Kidney epithelial cell (primary cell): Measurements from ENCODE around the gene AP5S1. TPM values are rescaled to one million over a fixed set of nuclear protein-coding genes. Genes with fewer than 3 reads are reported as not detected.
"Not testable (repeated sequence)": the region's sequence is repeated elsewhere in the genome, so short reads cannot be mapped to it uniquely, and the experiment has no call there.

ENCODE experiments used
- DNase-seq: peaks from one replicate; pipeline ENCODE4 v3.0.0-alpha.2; 2010; ENCODE audit warnings: low read depth
- H3K27me3 ChIP-seq: 2 replicates; pipeline ENCODE4 v1.6.0; 2011; ENCODE audit warnings: low read length; ENCODE audit not compliant: control insufficient read depth, insufficient read depth
- H3K36me3 ChIP-seq: 2 replicates; pipeline ENCODE4 v1.5.1; 2011; ENCODE audit warnings: low read length; ENCODE audit not compliant: control insufficient read depth, insufficient read depth
- H3K4me3 ChIP-seq: 2 replicates; pipeline ENCODE4 v1.5.1; 2011; ENCODE audit warnings: low read depth, mild to moderate bottlenecking, control low read depth, low read length
- total RNA-seq: library from RNA; depleted of rRNA; stranded (reverse); fragments of >200 nt; gene quantifications from 2 replicates; pipeline ENCODE4 v1.2.3, GENCODE V29; 2015
- TF ChIP-seq, protein P1 (sequence below): IDR thresholded peaks from 2 replicates; pipeline ENCODE4 v1.5.1; 2011; ENCODE audit warnings: mild to moderate bottlenecking, moderate library complexity, low read length, control low read depth, inconsistent platforms; ENCODE audit not compliant: insufficient read depth, poor library complexity, severe bottlenecking

AP5S1 gene
- total RNA-seq, 1 donor from 2014 or later = 13.7 TPM

DNA sequence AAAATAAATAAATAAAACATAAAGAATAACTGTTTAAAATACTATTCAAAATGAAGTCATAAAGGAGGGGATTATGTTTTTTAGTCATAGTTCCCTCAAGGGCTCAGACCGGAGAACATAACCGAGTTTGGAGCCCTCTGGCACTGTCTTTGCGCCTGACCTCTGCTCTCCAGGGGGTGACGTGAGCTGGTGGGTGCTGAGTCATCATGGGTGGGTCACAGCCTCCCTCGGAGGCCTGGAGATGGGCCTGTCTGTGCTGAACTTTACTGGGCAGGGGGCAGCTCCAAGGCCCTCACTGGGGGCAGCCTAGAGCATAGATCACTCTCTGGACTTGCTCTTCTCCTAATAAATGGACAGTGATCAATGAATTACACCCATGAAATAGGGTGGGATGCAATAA is 23.1 kb downstream of the AP5S1 start:
- Histone ChIP-seq H3K4me3 (no peak overlapping the region), H3K27me3 (no peaks in the 10 kb centered on the region), H3K36me3 (no peaks in the 10 kb centered on the region)
- no peak for DNase-seq
- TF ChIP-seq, protein P1, sequence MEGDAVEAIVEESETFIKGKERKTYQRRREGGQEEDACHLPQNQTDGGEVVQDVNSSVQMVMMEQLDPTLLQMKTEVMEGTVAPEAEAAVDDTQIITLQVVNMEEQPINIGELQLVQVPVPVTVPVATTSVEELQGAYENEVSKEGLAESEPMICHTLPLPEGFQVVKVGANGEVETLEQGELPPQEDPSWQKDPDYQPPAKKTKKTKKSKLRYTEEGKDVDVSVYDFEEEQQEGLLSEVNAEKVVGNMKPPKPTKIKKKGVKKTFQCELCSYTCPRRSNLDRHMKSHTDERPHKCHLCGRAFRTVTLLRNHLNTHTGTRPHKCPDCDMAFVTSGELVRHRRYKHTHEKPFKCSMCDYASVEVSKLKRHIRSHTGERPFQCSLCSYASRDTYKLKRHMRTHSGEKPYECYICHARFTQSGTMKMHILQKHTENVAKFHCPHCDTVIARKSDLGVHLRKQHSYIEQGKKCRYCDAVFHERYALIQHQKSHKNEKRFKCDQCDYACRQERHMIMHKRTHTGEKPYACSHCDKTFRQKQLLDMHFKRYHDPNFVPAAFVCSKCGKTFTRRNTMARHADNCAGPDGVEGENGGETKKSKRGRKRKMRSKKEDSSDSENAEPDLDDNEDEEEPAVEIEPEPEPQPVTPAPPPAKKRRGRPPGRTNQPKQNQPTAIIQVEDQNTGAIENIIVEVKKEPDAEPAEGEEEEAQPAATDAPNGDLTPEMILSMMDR = no peak

DNA sequence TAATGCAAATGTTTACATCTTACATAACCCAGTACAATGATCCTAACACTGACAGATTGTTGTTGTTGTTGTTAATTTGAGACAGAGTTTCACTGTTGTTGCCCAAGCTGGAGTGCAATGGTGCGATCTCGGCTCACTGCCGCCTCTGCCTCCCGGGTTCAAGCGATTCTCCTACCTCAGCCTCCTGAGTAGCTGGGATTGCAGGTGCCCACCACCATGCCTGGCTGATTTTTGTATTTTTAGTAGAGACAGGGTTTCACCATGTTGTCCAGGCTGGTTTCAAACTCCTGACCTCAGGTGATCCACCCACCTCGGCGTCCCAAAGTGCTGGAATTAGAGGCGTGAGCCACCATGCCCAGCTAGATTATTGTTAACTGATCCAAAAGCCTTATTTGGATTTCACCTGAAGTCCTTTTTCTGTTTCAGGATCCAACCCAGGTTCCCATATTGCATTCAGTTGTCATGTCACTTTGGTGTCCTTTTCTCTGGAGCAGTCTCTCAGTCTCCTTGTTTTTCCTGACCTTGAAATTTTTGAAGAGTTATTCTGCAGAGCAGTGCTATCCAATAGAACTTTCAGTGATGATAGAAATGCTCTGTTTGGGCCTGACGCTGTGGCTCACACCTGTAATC is 23.8 kb downstream of the AP5S1 start:
- not testable (repeated sequence) for H3K36me3 ChIP-seq, H3K27me3 ChIP-seq, H3K4me3 ChIP-seq, DNase-seq

DNA sequence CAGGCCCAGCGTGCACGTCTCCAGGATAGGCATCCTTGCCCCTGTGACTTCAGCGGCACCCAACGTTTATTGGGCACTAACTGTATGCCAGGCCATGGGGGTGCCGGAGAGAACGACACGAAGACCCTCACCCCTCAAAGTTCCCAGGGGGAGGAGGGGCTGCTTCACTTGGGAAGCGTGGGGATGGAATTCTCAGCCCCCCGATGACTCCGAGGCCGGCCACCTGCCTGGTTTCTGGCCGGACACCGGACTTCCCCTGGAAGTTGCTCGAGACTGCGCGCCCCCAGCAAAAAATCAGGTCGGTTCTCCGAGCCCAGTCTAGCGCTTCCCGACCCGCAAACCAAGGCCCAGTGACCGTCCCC is 26.0 kb downstream of the AP5S1 start:
- no peaks in the 10 kb centered on the region for H3K27me3 ChIP-seq
- no peak for DNase-seq
- TF ChIP-seq, protein P1 = no peak

DNA sequence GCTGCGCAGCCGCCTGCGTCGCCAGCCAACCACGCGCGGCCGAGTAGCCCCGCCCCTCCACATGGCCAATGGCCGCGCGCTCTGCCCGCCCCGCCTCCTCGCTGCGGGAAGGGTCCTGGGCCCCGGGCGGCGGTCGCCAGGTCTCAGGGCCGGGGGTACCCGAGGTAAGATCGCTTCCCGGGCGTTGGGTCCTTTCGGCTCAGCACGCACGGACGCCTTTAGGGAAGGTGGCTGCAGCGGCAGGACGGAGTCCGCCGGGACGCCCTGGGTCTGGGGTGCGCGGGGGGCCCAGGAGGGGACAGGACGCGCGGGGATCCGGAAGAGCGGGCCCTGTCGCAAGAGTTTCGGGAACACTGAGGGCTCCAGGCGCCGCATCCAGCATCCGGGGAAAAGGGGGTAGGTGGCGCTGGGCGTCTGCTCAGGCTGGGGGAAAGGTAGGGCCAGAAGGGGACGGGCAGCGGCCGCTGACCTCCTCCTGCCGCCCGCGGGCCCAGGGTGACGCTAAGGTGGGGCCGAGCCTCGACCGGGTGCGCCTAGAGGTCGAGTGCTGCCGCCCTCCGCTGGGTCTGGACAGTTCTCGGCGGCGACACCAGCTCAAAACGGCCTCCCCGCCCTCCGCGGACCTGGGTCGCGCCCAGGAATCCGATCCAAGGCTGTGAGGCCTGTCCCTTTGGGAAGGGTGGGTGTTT is 26.5 kb downstream of the AP5S1 start, which contains the start of gene MAVS:
MAVS (plus strand) TSS at position 95 of the 689 bp plus-strand sequence. CDS start 7,791 bp downstream, outside the sequence.
- TF ChIP-seq, protein P1 = no peak
- no peaks in the 10 kb centered on the region for H3K36me3 ChIP-seq
- DNase-seq = no peak

More for the DNA sequence above, 26.0 kb downstream of the AP5S1 start:
- Histone ChIP-seq H3K36me3 (no peaks in the 10 kb centered on the region), H3K4me3 (peak overlapping the region; percentile 76)

GRCh38 chr20:3847429-3847940 is 27.1 kb downstream of the AP5S1 start:
- peak overlapping the region; percentile 76 for H3K4me3 ChIP-seq
- H3K27me3 ChIP-seq = no peaks in the 10 kb centered on the region
- TF ChIP-seq, protein P1 = no peak
- H3K36me3 ChIP-seq = no peaks in the 10 kb centered on the region
- no peak for DNase-seq

More for the DNA sequence above, 26.5 kb downstream of the AP5S1 start, which contains the start of gene MAVS:
- Histone ChIP-seq H3K4me3 (peak within 1 kb of the TSS; percentile 76), H3K27me3 (no peaks in the 10 kb centered on the region)

GRCh38 chr20:3848565-3848964 is 28.2 kb downstream of the AP5S1 start:
- Histone ChIP-seq H3K27me3 (no peaks in the 10 kb centered on the region), H3K36me3 (no peaks in the 10 kb centered on the region), H3K4me3 (no peak overlapping the region)
- TF ChIP-seq, protein P1 = no peak
- DNase-seq = no peak
